Progenitor cell of endocrine pancreas (in vitro differentiated cells): ENCODE data around the gene MYO1E. TPM values are rescaled to one million over a fixed set of nuclear protein-coding genes. Genes with fewer than 3 reads are reported as not detected.
"Not testable (repeated sequence)": the region's sequence is repeated elsewhere in the genome, so short reads cannot be mapped to it uniquely, and the experiment has no call there.

Experiments
- DNase-seq: peaks from one replicate; pipeline ENCODE4 v3.0.0; 2021; ENCODE audit warnings: low spot score; ENCODE audit not compliant: unreplicated experiment
- H3K27ac Mint-ChIP-seq: 2 replicates; pipeline ENCODE4 v1.8.0; 2021; ENCODE audit warnings: mild to moderate bottlenecking, moderate library complexity, mixed read lengths
- H3K27me3 Mint-ChIP-seq: 2 replicates; pipeline ENCODE4 v1.8.0; 2021; ENCODE audit warnings: mixed read lengths
- H3K36me3 Mint-ChIP-seq: 2 replicates; pipeline ENCODE4 v1.8.0; 2022; ENCODE audit warnings: mixed read lengths; ENCODE audit not compliant: insufficient read depth
- H3K4me1 Mint-ChIP-seq: 2 replicates; pipeline ENCODE4 v1.8.0; 2021; ENCODE audit warnings: low read depth, mixed read lengths
- H3K4me3 Mint-ChIP-seq: 2 replicates; pipeline ENCODE4 v1.8.0; 2021; ENCODE audit warnings: low read depth, mild to moderate bottlenecking, moderate library complexity, mixed read lengths
- H3K9me3 Mint-ChIP-seq: 2 replicates; pipeline ENCODE4 v1.8.0; 2021; ENCODE audit warnings: low read depth, mixed read lengths
- CTCF ChIP-seq: fragments of 200-600 bp; sonication (generic); IDR thresholded peaks from one replicate; pipeline ENCODE4 v1.5.0; 2021; ENCODE audit warnings: antibody characterized with exemption, mild to moderate bottlenecking; ENCODE audit not compliant: unreplicated experiment
- total RNA-seq: library from RNA; stranded (reverse); gene quantifications from 2 replicates; pipeline ENCODE4 v1.2.1, GENCODE V29; 2021

The MYO1E gene
- total RNA-seq, 1 donor from 2014 or later = 40.4 TPM

DNA sequence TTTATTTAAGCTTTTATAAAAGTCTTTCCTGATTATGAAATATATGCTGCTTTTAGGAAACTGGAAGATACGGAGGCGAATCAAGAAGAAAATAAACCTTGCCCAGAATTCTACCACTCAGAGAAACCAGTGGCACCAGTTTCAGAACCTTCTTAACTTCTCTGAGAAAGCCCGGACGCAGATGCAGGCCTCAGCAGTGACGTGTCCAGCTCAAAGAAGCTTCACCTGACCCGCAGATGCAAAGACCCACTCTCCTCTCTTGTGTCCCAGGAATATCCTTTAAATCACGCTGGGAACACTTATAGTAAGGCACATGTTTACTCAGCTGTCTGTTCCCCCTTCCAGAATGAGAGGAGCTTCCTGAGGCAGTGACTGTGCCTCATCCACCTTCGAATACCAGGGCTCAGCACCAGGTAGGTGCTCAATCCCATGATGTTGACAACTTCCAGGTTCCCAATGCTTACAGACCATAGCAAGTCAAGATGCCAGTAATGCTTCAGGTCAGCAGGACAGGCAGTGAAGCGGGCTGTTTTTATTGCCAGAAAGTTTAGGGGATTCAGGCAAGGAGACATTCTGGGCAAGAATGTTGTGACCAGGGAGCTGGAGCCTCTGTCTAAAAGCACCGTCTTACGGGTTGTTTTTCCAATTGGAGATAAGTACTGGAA lies 205.9 kb downstream of the MYO1E start:
- Mint-ChIP-seq H3K4me3 (no peak overlapping the region), H3K4me1 (peaks cover 4% of the 10 kb centered on the region), H3K36me3 (peaks cover 10% of the 10 kb centered on the region), H3K27me3 (no peaks in the 10 kb centered on the region), H3K9me3 (no peaks in the 10 kb centered on the region), H3K27ac (no peak overlapping the region)
- TF ChIP-seq CTCF = no peak
- no peak for DNase-seq

- no peak for TF ChIP-seq CTCF
These were observed 206.5 kb downstream of the MYO1E start for GRCh38 chr15:59166166-59166565.

DNA sequence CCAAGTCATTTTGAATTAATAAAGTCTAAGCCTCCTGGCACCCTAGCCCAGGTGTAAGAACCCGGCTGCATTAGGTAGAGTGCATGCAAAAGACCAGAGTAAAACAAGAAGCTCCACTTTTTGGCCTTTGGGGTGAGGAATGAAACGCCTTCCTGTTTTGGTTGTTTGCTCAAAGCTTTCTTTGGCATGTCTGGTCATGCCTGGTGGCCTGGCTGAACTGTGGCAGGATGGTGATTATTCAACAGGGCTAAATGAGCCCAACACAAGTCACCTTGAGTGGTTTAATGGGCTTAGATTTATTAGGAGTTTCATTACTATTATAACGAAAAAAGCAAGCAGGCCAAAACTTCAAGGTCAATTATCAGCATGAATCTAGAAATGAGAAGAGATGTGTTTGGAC lies 206.9 kb downstream of the MYO1E start:
- DNase-seq = no peak
- Mint-ChIP-seq H3K9me3 (no peaks in the 10 kb centered on the region), H3K4me3 (no peak overlapping the region), H3K27ac (no peak overlapping the region), H3K36me3 (peaks cover 10% of the 10 kb centered on the region), H3K27me3 (no peaks in the 10 kb centered on the region), H3K4me1 (peaks cover 4% of the 10 kb centered on the region)
- no peak for TF ChIP-seq CTCF

More at GRCh38 chr15:59166166-59166565, 206.5 kb downstream of the MYO1E start:
- H3K27me3 Mint-ChIP-seq = no peaks in the 10 kb centered on the region
- no peak for DNase-seq
- no peaks in the 10 kb centered on the region for H3K9me3 Mint-ChIP-seq
- H3K4me3 Mint-ChIP-seq = no peak overlapping the region
- H3K4me1 Mint-ChIP-seq = peaks cover 4% of the 10 kb centered on the region
- H3K27ac Mint-ChIP-seq = no peak overlapping the region
- peaks cover 10% of the 10 kb centered on the region for H3K36me3 Mint-ChIP-seq

- not testable (repeated sequence) for H3K4me1 Mint-ChIP-seq, H3K9me3 Mint-ChIP-seq, DNase-seq, H3K27ac Mint-ChIP-seq, H3K27me3 Mint-ChIP-seq, H3K36me3 Mint-ChIP-seq, H3K4me3 Mint-ChIP-seq
These were observed 210.6 kb downstream of the MYO1E start for GRCh38 chr15:59162080-59162479.

GRCh38 chr15:59160880-59161593 lies 211.6 kb downstream of the MYO1E start:
- H3K27me3 Mint-ChIP-seq = no peaks in the 10 kb centered on the region
- no peaks in the 10 kb centered on the region for H3K9me3 Mint-ChIP-seq
- H3K4me1 Mint-ChIP-seq = peaks cover 1% of the 10 kb centered on the region
- H3K36me3 Mint-ChIP-seq = peaks cover 10% of the 10 kb centered on the region
- peak; percentile 55 for TF ChIP-seq CTCF
- DNase-seq = no peak
- no peak overlapping the region for H3K4me3 Mint-ChIP-seq
- no peak overlapping the region for H3K27ac Mint-ChIP-seq

DNA sequence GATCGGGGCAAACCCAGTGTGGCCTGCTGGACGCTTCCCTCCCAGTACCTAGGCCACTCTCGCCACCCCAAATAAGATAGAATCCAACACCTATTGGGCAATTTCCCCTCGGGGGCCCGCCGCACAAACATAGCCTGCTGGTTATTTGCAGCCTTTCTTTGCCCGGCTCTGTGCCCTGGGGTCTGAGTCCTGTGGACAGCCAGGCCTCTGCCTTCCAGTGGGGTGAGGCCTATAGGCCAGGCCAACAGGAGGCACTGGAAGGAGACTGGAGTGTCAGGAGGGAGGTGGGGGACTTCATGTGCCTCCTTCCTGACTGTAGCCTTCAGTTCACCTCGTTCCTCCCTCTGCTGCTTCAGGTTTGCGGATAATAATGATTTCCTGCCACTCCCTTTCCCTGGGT lies 213.5 kb downstream of the MYO1E start:
- H3K4me3 Mint-ChIP-seq = no peak overlapping the region
- DNase-seq = no peak
- TF ChIP-seq CTCF = no peak
- no peaks in the 10 kb centered on the region for H3K4me1 Mint-ChIP-seq
- H3K27me3 Mint-ChIP-seq = no peaks in the 10 kb centered on the region
- H3K9me3 Mint-ChIP-seq = no peaks in the 10 kb centered on the region
- no peak overlapping the region for H3K27ac Mint-ChIP-seq
- peaks cover 4% of the 10 kb centered on the region for H3K36me3 Mint-ChIP-seq
